HEK293 (cell line): ENCODE measurements around the gene MEF2C.

Source experiments
- CTCF ChIA-PET: fragments of 350-600 bp; formaldehyde crosslinking; extraction: SDS; loops from one replicate; lab custom pipeline; 2021; ENCODE audit warnings: antibody characterized with exemption; lab: Yijun Ruan, JAX
- POLR2A ChIA-PET: fragments of 300-600 bp; formaldehyde crosslinking; extraction: SDS; loops from one replicate; lab custom pipeline; 2020; ENCODE audit warnings: antibody characterized with exemption, inconsistent platforms; lab: Yijun Ruan, JAX
- H3K27ac ChIP-seq: fragments of 200-500 bp; sonication (Bioruptor generic); 2 replicates; pipeline ENCODE4 v1.5.1; 2014; ENCODE audit warnings: low read depth, low read length, control low read depth, inconsistent platforms; ENCODE audit errors: extremely low read depth
- H3K36me3 ChIP-seq, 2 experiments: fragments of 200-500 bp in 1 of 2; sonication (Bioruptor generic) in 1 of 2; 1 replicate in 1 of 2; 2 replicates in 1 of 2; pipeline ENCODE4 v1.5.1; 2014 to 2017; ENCODE audit warnings: inconsistent platforms in 2 of 2, low read length in 2 of 2; ENCODE audit not compliant: control insufficient read depth in 2 of 2, insufficient read depth in 1 of 2
- H3K4me1 ChIP-seq: fragments of 200-500 bp; sonication (Bioruptor generic); 2 replicates; pipeline ENCODE4 v1.5.1; 2014; ENCODE audit warnings: mild to moderate bottlenecking, low read length, inconsistent platforms; ENCODE audit not compliant: control insufficient read depth, insufficient read depth
- H3K4me3 ChIP-seq: 2 replicates; pipeline ENCODE4 v1.5.1; 2011; ENCODE audit warnings: low read depth, mild to moderate bottlenecking, control low read depth, low read length, moderate library complexity
- H3K9me3 ChIP-seq: fragments of 200-500 bp; sonication (Bioruptor generic); 2 replicates; pipeline ENCODE4 v1.5.1; 2014; ENCODE audit warnings: low read depth, low read length, inconsistent platforms; ENCODE audit not compliant: control insufficient read depth, insufficient read depth
- GLIS1 ChIP-seq: fragments of 450-650 bp; formaldehyde crosslinking; IDR thresholded peaks from 2 replicates; pipeline ENCODE4 v1.5.1; 2016; ENCODE audit warnings: missing biosample characterization, missing genetic modification characterization
- KLF1 ChIP-seq: fragments of 450-650 bp; formaldehyde crosslinking; IDR thresholded peaks from 2 replicates; pipeline ENCODE4 v1.5.1; 2016; ENCODE audit warnings: missing biosample characterization, missing genetic modification characterization
- SALL2 ChIP-seq: fragments of 450-650 bp; formaldehyde crosslinking; IDR thresholded peaks from 2 replicates; pipeline ENCODE4 v1.5.0; 2017; ENCODE audit warnings: missing biosample characterization, mild to moderate bottlenecking, missing genetic modification characterization, borderline replicate concordance
- SCRT1 ChIP-seq: fragments of 450-650 bp; formaldehyde crosslinking; IDR thresholded peaks from 2 replicates; pipeline ENCODE4 v1.5.1; 2016; ENCODE audit warnings: missing biosample characterization, missing genetic modification characterization, borderline replicate concordance
- ZBTB7A ChIP-seq: fragments of 450-650 bp; formaldehyde crosslinking; IDR thresholded peaks from 2 replicates; pipeline ENCODE4 v1.5.1; 2016; ENCODE audit warnings: low read depth, missing biosample characterization, missing genetic modification characterization
- ZFP69B ChIP-seq: fragments of 450-650 bp; formaldehyde crosslinking; IDR thresholded peaks from 2 replicates; pipeline ENCODE4 v1.5.1; 2016; ENCODE audit warnings: missing biosample characterization, missing genetic modification characterization
- ZIC2 ChIP-seq: fragments of 450-650 bp; formaldehyde crosslinking; IDR thresholded peaks from 2 replicates; pipeline ENCODE4 v1.5.1; 2016; ENCODE audit warnings: missing biosample characterization, missing genetic modification characterization
- ZNF174 ChIP-seq: fragments of 450-650 bp; formaldehyde crosslinking; IDR thresholded peaks from 2 replicates; pipeline ENCODE4 v1.5.0; 2017; ENCODE audit warnings: missing biosample characterization, mild to moderate bottlenecking, missing genetic modification characterization
- ZNF324 ChIP-seq: fragments of 450-650 bp; formaldehyde crosslinking; IDR thresholded peaks from 2 replicates; pipeline ENCODE4 v1.5.1; 2016; ENCODE audit warnings: missing biosample characterization, missing genetic modification characterization
- ZNF433 ChIP-seq: fragments of 450-650 bp; formaldehyde crosslinking; IDR thresholded peaks from 2 replicates; pipeline ENCODE4 v1.5.1; 2016; ENCODE audit warnings: missing biosample characterization, missing genetic modification characterization, low read depth
- ZNF585B ChIP-seq: fragments of 450-650 bp; formaldehyde crosslinking; IDR thresholded peaks from 2 replicates; pipeline ENCODE4 v1.5.1; 2016; ENCODE audit warnings: missing biosample characterization, missing genetic modification characterization
- ZNF596 ChIP-seq: fragments of 450-650 bp; IDR thresholded peaks from 2 replicates; pipeline ENCODE4 v1.5.0; 2018; ENCODE audit warnings: missing biosample characterization, mild to moderate bottlenecking, missing genetic modification characterization, moderate library complexity
- ZNF600 ChIP-seq: fragments of 450-650 bp; formaldehyde crosslinking; IDR thresholded peaks from 2 replicates; pipeline ENCODE4 v1.5.1; 2016; ENCODE audit warnings: missing biosample characterization, missing genetic modification characterization
- ZNF654 ChIP-seq: fragments of 450-650 bp; formaldehyde crosslinking; IDR thresholded peaks from 2 replicates; pipeline ENCODE4 v1.5.1; 2016; ENCODE audit warnings: low read depth, missing biosample characterization, missing genetic modification characterization
- ZNF707 ChIP-seq: fragments of 450-650 bp; formaldehyde crosslinking; IDR thresholded peaks from 2 replicates; pipeline ENCODE4 v1.5.1; 2016; ENCODE audit warnings: missing biosample characterization, missing genetic modification characterization
- ZNF768 ChIP-seq: fragments of 450-650 bp; formaldehyde crosslinking; IDR thresholded peaks from 2 replicates; pipeline ENCODE4 v1.5.1; 2018; ENCODE audit warnings: missing biosample characterization, mild to moderate bottlenecking, missing genetic modification characterization
- ZNF776 ChIP-seq: fragments of 450-650 bp; formaldehyde crosslinking; IDR thresholded peaks from 2 replicates; pipeline ENCODE4 v1.5.0; 2017; ENCODE audit warnings: missing biosample characterization, missing genetic modification characterization, borderline replicate concordance
- ZNF791 ChIP-seq: fragments of 450-650 bp; formaldehyde crosslinking; IDR thresholded peaks from 2 replicates; pipeline ENCODE4 v1.5.1; 2016; ENCODE audit warnings: missing biosample characterization, missing genetic modification characterization
- ZSCAN16 ChIP-seq: fragments of 450-650 bp; formaldehyde crosslinking; IDR thresholded peaks from 2 replicates; pipeline ENCODE4 v1.5.1; 2016; ENCODE audit warnings: missing biosample characterization, missing genetic modification characterization
- TF ChIP-seq, protein P1 (sequence below): fragments of 450-650 bp; formaldehyde crosslinking; IDR thresholded peaks from 2 replicates; pipeline ENCODE4 v1.5.1; 2017; ENCODE audit warnings: missing biosample characterization, missing genetic modification characterization
- TF ChIP-seq, protein P2 (sequence below): fragments of 450-650 bp; formaldehyde crosslinking; IDR thresholded peaks from 2 replicates; pipeline ENCODE4 v1.5.1; 2016; ENCODE audit warnings: missing biosample characterization, missing genetic modification characterization
- TF ChIP-seq, protein P3 (sequence below): fragments of 450-650 bp; formaldehyde crosslinking; IDR thresholded peaks from 2 replicates; pipeline ENCODE4 v1.5.1; 2016; ENCODE audit warnings: missing biosample characterization, missing genetic modification characterization
- TF ChIP-seq, protein P4 (sequence below): fragments of 450-650 bp; formaldehyde crosslinking; IDR thresholded peaks from 2 replicates; pipeline ENCODE4 v1.5.0; 2017; ENCODE audit warnings: missing biosample characterization, missing genetic modification characterization, borderline replicate concordance

The MEF2C gene

DNA sequence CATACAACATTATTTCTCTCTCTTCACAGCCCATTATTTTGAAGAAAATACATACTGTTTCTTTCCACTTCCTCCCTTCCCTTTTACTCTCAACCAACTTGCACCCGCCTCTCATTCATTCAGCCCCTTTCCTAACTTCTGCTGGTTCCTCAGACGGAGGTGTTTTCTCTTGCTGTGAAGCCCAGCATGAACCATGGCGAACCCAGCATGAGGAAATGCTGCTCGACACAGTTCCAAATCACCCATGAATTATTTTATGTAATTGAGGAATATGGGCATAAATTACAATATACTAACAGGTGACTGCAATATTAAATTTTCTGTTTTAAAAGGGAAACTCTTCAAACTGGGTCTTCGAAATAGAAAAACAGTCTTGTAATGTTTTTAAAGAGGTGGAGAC is 124.8 kb downstream of the MEF2C start:
- Histone ChIP-seq H3K4me3 (no peak overlapping the region), H3K4me1 (0 out of 2 replicates have a peak, but pooled peaks cover 5% of the 10 kb centered on the region), H3K9me3 (no peaks in the 10 kb centered on the region), H3K27ac (no peak overlapping the region), H3K36me3 (no peaks in the 10 kb centered on the region)
- ChIA-PET POLR2A (no interaction called here), CTCF (interaction anchor here (0.8 kb wide), 1 partner anchor 370 kb away, joined by 3 read pairs; no protein-coding TSS in a partner anchor)
- TF ChIP-seq ZIC2 (tag by site-specific recombination) = peak; percentile 15; the same call in 1 of the 2 replicates
- no peak for TF ChIP-seq ZSCAN16 (tag by site-specific recombination)
- TF ChIP-seq, protein P1, sequence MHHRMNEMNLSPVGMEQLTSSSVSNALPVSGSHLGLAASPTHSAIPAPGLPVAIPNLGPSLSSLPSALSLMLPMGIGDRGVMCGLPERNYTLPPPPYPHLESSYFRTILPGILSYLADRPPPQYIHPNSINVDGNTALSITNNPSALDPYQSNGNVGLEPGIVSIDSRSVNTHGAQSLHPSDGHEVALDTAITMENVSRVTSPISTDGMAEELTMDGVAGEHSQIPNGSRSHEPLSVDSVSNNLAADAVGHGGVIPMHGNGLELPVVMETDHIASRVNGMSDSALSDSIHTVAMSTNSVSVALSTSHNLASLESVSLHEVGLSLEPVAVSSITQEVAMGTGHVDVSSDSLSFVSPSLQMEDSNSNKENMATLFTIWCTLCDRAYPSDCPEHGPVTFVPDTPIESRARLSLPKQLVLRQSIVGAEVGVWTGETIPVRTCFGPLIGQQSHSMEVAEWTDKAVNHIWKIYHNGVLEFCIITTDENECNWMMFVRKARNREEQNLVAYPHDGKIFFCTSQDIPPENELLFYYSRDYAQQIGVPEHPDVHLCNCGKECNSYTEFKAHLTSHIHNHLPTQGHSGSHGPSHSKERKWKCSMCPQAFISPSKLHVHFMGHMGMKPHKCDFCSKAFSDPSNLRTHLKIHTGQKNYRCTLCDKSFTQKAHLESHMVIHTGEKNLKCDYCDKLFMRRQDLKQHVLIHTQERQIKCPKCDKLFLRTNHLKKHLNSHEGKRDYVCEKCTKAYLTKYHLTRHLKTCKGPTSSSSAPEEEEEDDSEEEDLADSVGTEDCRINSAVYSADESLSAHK = no peak

DNA sequence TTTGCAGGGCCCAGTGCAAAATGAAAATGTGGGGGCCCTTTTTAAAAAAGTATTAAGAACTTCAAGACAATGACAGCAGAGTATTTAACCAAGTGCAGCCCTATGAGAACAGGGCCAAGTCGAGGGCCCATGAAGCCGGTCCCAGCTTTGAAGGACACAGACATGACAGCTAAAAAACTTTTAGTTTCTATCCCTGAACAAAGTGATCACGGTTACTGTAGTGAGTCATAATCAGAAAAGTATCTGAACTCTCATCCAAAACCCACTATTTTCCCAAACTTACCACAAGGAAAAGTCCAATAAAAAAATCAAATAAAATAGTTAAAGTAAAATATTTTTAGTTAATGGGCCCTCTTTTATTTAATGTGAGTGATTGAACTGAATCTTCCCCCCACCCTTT is 126.0 kb downstream of the MEF2C start:
- Histone ChIP-seq H3K4me3 (no peak overlapping the region), H3K9me3 (no peaks in the 10 kb centered on the region), H3K36me3 (no peaks in the 10 kb centered on the region), H3K27ac (no peak overlapping the region), H3K4me1 (0 out of 2 replicates have a peak, but pooled peaks cover 5% of the 10 kb centered on the region)
- CTCF ChIA-PET = no interaction called here
- POLR2A ChIA-PET = no interaction called here
- no peak for TF ChIP-seq ZBTB7A (tag by site-specific recombination)
- TF ChIP-seq SCRT1 (tag by site-specific recombination) = no peak
- no peak for TF ChIP-seq GLIS1 (tag by site-specific recombination)
- TF ChIP-seq ZNF776 (tag by site-specific recombination) = no peak
- TF ChIP-seq ZNF654 = no peak
- TF ChIP-seq ZFP69B (tag by site-specific recombination) = no peak
- TF ChIP-seq, protein P2, sequence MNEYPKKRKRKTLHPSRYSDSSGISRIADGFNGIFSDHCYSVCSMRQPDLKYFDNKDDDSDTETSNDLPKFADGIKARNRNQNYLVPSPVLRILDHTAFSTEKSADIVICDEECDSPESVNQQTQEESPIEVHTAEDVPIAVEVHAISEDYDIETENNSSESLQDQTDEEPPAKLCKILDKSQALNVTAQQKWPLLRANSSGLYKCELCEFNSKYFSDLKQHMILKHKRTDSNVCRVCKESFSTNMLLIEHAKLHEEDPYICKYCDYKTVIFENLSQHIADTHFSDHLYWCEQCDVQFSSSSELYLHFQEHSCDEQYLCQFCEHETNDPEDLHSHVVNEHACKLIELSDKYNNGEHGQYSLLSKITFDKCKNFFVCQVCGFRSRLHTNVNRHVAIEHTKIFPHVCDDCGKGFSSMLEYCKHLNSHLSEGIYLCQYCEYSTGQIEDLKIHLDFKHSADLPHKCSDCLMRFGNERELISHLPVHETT (tag by site-specific recombination) = no peak
- TF ChIP-seq SALL2 (tag by site-specific recombination) = no peak
- TF ChIP-seq ZNF707 = no peak

DNA sequence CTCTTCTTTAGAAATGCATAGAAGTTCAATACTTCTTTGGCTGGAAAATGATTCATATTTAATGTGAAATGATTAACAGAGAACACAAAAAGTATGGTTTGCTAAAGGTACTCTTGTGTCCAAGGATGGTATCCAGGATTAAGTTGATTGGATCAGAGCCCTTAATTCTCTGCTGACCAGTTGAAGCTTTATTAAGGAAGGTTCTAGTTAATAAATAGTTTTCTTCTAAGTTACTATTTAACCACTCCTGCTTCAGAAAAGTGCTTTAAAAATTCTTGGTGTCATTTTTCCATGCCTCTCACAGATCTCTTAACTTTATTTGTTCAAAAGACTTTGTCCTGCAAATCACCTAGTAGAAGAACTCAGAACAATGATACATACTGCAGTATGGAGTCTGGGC is 134.3 kb downstream of the MEF2C start:
- H3K27ac ChIP-seq = no peak overlapping the region
- H3K4me1 ChIP-seq = peaks cover under 1% of the 10 kb centered on the region; the same call in 1 of the 2 replicates
- no peak overlapping the region for H3K4me3 ChIP-seq
- TF ChIP-seq, protein P3, sequence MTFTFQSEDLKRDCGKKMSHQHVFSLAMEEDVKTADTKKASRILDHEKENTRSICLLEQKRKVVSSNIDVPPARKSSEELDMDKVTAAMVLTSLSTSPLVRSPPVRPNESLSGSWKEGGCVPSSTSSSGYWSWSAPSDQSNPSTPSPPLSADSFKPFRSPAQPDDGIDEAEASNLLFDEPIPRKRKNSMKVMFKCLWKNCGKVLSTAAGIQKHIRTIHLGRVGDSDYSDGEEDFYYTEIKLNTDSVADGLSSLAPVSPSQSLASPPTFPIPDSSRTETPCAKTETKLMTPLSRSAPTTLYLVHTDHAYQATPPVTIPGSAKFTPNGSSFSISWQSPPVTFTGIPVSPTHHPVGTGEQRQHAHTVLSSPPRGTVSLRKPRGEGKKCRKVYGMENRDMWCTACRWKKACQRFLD (tag by site-specific recombination) = no peak
- TF ChIP-seq ZNF768 (tag by site-specific recombination) = no peak
- TF ChIP-seq ZNF174 (tag by site-specific recombination) = no peak
- no peak for TF ChIP-seq ZNF596
- no peak for TF ChIP-seq KLF1 (tag by site-specific recombination)
- TF ChIP-seq ZNF600 (tag by site-specific recombination) = no peak
- no peak for TF ChIP-seq ZNF791 (tag by site-specific recombination)
- no peak for TF ChIP-seq ZNF433 (tag by site-specific recombination)
- TF ChIP-seq ZNF585B = no peak
- TF ChIP-seq, protein P4, sequence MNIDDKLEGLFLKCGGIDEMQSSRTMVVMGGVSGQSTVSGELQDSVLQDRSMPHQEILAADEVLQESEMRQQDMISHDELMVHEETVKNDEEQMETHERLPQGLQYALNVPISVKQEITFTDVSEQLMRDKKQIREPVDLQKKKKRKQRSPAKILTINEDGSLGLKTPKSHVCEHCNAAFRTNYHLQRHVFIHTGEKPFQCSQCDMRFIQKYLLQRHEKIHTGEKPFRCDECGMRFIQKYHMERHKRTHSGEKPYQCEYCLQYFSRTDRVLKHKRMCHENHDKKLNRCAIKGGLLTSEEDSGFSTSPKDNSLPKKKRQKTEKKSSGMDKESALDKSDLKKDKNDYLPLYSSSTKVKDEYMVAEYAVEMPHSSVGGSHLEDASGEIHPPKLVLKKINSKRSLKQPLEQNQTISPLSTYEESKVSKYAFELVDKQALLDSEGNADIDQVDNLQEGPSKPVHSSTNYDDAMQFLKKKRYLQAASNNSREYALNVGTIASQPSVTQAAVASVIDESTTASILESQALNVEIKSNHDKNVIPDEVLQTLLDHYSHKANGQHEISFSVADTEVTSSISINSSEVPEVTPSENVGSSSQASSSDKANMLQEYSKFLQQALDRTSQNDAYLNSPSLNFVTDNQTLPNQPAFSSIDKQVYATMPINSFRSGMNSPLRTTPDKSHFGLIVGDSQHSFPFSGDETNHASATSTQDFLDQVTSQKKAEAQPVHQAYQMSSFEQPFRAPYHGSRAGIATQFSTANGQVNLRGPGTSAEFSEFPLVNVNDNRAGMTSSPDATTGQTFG (tag by site-specific recombination) = no peak
- TF ChIP-seq ZNF324 (tag by site-specific recombination) = no peak
- no peak for TF ChIP-seq ZNF707
- no peaks in the 10 kb centered on the region for H3K9me3 ChIP-seq
- H3K36me3 ChIP-seq = peaks cover 0 to 8% of the 10 kb centered on the region in 2 experiments; a peak in 2 of 3 replicates
- ChIA-PET POLR2A (no interaction called here), CTCF (interaction anchor here (0.9 kb wide), 2 partner anchors 9 to 19 kb away, joined by 3 to 4 read pairs; no protein-coding TSS in a partner anchor)
